Adipose tissue (tissue), 3 donors: Measurements from ENCODE around the gene SRP54. TPM values are rescaled to one million over a fixed set of nuclear protein-coding genes. Genes with fewer than 3 reads are reported as not detected.
"Not testable (repeated sequence)": the region's sequence is repeated elsewhere in the genome, so short reads cannot be mapped to it uniquely, and the experiment has no call there.

Experiments
- H3K27ac ChIP-seq: one replicate; pipeline ENCODE4 v1.5.1; 2013; ENCODE audit warnings: low read depth, low read length
- WGBS, 3 donors: extraction: QIAGEN DNeasy Blood & Tissue Kit; methylation state at CpG; one replicate each; pipeline ENCODE4 v1.1.7; 2013; 5-methylcytosine and 5-hydroxymethylcytosine counted together
- polyA plus RNA-seq, 3 donors: library from polyadenylated mRNA; stranded (reverse); fragments of 200-250 nt; gene quantifications; one replicate each; pipeline ENCODE4 v1.2.3, GENCODE V29; 2013
- donor health status: healthy with polysubstance abuse.
- donor health status: Bipolar disorder and iron deficiency.
- donor health status: healthy.

Gene SRP54
- polyA plus RNA-seq, 3 donors: 23.0 to 32.1 (median 29.5) TPM

DNA sequence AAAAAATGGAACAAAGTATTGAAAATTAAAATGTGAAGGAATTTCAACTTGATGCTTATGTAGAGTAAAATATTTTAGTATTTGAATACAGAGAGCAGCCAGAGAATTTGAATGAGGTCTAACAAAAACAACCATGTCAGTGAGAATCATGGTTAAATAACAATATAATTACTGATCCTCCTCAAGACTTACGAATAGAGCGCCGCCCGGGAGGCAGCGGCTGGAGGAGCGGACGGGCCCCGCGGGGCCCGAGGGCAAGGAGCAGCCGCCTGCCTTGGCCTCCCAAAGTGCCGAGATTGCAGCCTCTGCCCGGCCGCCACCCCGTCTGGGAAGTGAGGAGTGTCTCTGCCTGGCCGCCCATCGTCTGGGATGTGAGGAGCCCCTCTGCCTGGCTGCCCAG lies 55.5 kb downstream of the SRP54 start:
- WGBS, 3 donors: 57 to 99% (median 92%) methylated on average over 2 to 11 of the region's 17 CpGs
- H3K27ac ChIP-seq: not testable (repeated sequence)

DNA sequence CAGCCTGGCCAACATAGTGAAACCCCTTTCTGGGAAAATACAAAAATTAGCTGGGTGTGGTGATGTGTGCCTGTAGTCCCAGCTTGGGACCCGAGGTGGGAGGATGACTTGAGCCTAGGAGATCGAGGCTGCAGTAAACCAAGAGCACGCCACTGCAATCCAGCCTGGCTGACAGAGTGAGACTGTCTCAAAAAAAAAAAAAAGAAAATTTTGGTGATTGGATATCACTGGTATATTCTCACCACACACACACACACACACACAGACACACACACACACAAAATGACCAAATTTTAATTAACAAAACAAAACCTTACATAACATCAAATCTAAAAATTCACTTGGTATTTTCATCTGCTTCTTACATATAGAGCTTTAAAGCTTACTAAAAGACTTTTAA lies 59.8 kb downstream of the SRP54 start:
- 85 to 89% (median 88%) methylated on average over 3 of the region's 3 CpGs for WGBS, 3 donors

DNA sequence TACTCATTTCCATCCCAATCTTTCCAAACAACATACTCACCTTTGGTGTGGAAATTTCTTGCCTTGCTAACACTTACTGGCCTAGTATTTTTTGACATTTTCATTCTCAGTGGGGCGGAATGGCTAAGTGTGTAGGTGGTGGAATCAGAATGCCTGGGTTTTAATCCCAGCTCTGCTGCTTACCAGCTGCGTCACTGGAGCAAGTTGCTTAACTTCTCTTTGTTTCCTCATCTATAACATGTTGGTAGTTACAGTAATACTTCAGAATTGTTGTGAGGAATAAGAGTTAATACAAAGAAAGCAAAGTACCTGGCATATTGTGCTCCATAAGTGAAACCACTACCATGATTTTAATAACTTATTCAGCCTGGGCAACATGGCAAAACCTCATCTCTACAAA lies 60.3 kb downstream of the SRP54 start:
- 75 to 96% (median 88%) methylated on average over 2 of the region's 2 CpGs for WGBS, 3 donors
- no peak overlapping the region for H3K27ac ChIP-seq

More for the DNA sequence above, 59.8 kb downstream of the SRP54 start:
- H3K27ac ChIP-seq: no peak overlapping the region

DNA sequence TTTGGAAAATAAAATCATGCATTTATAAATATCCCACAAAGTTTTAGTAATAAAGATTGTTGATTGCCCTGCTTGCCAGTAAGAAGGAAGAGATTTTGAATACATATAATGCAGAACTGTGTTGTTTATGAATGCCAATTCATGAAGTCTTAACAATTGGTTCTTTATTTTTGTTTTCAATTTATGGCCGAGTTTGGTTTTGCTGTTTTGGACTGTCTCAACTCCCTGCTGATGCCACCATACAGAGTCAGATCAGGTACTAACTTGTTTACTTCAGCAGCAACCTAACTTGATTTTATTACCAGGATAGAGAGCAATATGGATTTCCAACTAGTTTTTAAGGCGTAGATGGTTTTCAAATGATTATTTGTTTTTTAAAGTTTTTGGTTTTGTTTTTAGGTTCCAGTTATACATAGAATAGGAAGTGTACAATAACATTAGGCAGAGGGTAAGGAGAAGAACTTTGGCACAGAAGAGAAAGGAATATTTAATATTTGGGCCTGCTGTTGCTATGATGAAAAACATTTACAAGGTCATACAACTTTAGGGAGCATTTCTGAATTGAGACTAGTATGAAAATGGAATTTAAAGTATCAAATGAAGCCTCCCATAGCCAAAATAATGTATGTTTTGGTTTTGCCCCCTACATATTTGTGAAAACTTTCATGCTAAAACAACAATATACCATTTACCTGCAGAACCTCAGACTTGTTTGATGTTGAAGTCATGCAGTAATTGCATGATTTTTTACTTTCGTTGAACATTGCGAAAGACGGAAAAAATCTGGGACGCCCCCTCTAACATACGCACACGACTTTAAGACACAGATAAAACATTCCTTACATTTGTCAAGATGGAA lies 62.4 kb downstream of the SRP54 start:
- peak overlapping the region; percentile 98 for H3K27ac ChIP-seq
- 16 to 28% (median 21%) methylated on average over 8 of the region's 8 CpGs for WGBS, 3 donors

DNA sequence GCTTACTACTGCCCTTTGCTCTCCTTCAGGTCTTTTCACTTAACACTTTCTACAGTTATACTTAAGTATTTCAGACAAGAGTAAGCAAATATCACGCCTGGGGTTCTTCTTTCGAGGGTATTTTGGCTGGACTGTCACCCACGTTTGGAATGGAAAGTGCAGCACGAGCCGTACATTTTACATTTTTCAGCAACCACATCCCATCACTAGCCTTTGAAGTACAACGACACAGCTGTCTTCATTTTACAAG lies 62.9 kb downstream of the SRP54 start:
- H3K27ac ChIP-seq: peak overlapping the region; percentile 98
- 0 to 1% (median 1%) methylated on average over 6 of the region's 6 CpGs for WGBS, 3 donors

DNA sequence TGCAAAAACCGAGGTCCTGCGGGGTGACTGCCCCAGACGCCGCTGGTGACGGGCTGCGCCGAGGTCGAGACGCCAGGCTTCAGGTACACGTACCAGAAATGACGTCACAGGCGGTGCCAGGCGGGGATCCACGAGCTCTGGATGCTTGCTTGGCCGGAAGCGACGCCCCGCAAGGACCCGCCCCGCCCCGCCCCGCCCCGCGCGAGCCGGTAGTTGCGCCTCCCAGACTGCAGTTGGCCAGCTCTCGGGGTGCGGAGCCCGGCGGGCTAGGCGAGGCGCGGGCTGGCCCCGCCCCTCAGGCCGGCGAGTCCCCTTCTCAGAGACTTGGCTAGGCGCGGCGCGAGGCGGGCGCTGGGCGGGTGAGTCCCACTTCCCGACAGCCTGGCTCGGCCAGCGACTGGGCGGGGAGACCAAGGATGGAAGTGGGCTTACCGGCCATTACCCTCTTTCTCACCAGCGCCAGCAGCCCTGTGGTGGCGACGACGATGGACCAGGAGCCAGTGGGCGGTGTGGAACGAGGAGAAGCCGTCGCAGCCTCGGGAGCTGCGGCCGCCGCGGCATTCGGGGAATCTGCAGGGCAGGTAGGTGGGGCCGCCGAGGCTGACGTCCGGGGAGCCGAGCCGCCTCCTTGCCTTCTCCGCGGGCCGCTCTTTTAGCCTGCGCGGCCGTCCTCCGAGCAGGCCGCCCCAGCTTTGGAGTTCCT lies 63.4 kb downstream of the SRP54 start, which contains the start of gene FAM177A1:
TSS of gene FAM177A1 (plus strand) at position 225 of the 703 bp plus-strand sequence. CDS start at position 417, 192 bp downstream.
- peak within 1 kb of the TSS; percentile 98 for H3K27ac ChIP-seq
- 0 to 1% (median 1%) methylated on average over 57 to 77 of the region's 77 CpGs for WGBS, 3 donors

DNA sequence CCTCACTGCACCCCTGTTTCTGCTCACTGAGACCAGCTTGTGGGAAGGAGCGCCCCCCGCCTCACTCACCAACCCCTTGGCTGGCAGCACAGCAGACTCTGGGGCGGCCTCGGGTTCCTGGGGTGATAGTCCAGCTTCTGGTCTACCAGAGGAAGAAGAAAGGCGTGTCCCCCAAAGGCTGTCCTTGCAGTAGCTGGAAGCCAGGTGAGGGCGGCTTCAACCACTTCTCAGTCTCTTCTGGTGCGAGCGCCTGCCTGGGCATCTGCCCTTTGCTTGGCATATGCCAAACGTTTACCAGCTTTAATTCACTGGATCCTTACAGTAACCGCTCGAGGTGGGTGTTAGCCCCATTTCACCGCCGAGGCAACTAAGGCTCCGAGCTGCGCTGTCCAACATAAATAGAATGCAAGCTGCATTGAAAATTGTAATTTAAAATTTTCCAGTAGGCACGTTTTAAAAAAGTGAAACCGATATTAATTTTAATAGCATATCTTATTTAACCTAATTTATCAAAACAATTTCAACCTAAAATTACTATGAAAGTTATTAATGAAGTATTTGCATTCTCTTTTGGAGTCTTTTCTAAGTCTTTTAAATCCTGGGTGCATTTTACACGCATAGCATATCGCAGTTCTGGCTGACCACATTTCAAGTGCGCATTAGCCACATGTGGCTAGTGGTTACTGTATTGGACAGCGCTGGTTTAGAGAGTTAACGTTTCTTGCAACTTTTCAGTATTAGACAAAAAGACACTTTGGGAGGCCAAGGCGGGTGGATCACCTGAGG lies 64.2 kb downstream of the SRP54 start:
- peak overlapping the region; percentile 84 for H3K27ac ChIP-seq
- WGBS, 3 donors: 23 to 27% (median 25%) methylated on average over 23 of the region's 23 CpGs

DNA sequence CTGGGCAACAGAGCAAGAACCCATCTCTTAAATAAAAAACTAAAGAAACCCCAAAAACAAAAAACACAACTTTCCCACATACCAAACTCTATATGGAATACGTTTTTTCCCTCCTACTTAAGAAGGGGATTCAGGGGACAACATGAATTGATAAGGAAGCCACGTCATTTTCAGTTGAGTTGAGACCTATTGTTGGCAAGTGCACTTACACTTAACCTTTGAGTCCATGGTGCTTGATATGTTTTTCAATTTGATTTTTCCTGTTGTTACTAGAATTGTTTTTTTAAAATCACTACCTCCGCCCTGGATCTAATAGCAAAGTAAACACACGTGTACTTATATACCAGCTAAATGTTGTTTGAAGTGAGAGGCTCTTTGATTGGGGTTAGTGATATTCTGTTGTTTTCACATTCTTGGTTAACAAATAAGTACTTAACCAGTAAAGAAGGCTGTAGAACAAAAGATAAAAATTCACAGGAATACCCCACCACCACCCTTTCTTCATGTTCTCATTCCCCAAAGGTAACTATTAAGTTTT lies 65.3 kb downstream of the SRP54 start:
- WGBS, 3 donors: 43 to 88% (median 76%) methylated on average over 4 of the region's 4 CpGs
- no peak overlapping the region for H3K27ac ChIP-seq

DNA sequence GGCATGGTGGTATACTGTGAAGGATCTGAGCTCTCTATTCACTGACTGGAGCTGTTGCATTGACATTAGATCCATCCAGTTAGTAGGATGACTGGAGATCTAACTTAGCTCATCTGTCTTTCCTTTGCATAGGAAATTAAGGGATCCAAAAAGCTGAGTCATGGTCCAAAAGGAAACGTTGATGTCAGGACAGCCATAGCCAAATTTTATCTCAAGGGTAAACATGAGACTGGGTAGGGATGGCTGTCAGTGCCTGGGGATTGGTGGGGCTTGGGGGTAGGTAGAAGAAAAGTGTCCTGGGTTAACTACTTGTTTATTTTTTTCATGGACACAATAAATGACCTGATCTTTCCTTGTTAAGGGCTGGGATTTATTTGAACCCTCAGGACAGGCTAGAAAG lies 67.9 kb downstream of the SRP54 start:
- no peak overlapping the region for H3K27ac ChIP-seq
- WGBS, 3 donors: 0 to 3% (median 2%) methylated on average over 1 of the region's 1 CpG

DNA sequence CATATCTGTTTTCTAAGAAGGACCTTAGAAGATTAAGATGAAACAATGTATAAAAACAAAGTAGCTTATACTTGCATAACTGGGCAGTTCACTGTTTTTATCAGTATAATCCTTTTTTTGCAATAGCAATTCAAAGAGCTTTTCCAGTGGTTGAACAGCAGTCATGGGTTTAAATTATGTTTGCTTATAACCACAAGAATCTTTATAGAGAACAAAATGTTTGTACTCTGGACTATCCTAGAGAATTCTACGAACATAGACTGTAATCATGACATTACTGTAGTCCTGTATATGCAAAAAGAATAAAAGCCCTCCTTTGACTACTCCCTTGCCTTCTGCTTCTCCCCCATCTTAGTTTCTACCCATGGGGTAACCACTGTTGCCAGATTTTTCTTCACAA lies 69.0 kb downstream of the SRP54 start:
- no peak overlapping the region for H3K27ac ChIP-seq
- WGBS, 3 donors: 87 to 97% (median 90%) methylated on average over 1 of the region's 1 CpG

DNA sequence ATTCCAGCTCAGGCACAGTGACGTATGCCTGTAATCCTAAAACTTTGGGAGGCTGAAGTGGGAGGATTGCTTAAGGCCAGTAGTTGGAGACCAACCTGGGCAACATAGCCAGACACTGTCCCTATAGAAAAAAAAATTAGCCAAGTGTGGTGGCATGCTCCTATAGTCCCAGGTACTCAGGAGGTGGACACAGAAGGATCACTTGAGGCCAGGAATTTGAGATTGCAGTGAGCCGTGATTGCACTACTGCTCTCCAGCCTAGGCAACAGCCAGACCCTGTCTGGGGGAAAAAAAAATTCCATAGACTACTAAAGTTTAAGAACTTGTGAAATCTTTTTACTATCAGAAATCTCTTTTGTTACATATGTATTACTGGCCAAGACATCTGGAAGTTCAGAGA lies 69.8 kb downstream of the SRP54 start:
- WGBS, 3 donors: 73 to 98% (median 94%) methylated on average over 2 of the region's 2 CpGs

DNA sequence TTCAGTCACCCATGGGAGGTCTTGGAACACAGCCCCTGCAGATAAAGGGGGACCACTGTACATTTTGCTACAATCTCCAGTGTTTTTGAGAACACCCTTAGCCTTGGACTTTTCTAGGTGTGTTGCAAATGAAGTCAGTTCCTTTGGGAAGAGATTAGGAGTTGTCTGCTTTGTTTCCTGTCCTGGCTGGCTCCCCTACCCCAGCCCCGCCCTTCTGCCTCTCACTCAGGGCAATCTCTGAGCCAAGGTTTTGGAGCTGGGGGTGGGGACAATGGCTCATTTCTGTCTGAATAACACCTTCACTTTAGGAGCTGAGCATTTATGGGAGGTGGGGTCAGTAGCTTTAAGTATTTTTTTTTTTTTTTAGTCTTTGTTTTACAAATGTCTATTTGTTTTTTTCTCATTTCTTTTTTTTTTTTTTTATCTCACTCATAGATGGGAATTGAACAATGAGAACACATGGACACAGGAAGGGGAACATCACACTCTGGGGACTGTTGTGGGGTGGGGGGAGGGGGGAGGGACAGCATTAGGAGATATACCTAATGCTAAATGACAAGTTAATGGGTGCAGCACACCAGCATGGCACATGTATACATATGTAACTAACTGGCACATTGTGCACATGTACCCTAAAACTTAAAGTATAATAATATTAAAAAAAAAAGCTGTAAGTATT lies 78.5 kb downstream of the SRP54 start:
- not testable (repeated sequence) for H3K27ac ChIP-seq
- 40 to 87% (median 70%) methylated on average over 1 of the region's 1 CpG for WGBS, 3 donors

More for the DNA sequence above, 69.8 kb downstream of the SRP54 start:
- H3K27ac ChIP-seq: no peak overlapping the region

DNA sequence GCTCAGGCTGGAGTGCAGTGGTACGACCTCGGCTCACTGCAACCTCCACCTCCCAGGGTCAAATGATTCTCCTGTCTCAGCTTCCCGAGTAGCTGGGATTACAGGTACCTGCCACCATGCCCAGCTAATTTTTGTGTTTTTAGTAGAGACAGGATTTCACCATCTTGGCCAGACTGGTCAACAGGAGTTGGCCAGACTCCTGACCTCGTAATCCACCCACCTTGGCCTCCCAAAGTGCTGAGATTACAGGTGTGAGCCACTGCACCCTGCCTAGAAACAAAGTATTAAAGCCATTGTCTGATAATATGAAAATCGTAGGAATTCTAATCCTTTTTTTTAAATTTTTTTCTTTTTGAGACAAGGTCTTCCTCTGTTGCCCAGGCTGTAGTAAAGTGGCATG lies 82.9 kb downstream of the SRP54 start:
- not testable (repeated sequence) for H3K27ac ChIP-seq
- 92 to 97% (median 95%) methylated on average over 5 of the region's 5 CpGs for WGBS, 3 donors

DNA sequence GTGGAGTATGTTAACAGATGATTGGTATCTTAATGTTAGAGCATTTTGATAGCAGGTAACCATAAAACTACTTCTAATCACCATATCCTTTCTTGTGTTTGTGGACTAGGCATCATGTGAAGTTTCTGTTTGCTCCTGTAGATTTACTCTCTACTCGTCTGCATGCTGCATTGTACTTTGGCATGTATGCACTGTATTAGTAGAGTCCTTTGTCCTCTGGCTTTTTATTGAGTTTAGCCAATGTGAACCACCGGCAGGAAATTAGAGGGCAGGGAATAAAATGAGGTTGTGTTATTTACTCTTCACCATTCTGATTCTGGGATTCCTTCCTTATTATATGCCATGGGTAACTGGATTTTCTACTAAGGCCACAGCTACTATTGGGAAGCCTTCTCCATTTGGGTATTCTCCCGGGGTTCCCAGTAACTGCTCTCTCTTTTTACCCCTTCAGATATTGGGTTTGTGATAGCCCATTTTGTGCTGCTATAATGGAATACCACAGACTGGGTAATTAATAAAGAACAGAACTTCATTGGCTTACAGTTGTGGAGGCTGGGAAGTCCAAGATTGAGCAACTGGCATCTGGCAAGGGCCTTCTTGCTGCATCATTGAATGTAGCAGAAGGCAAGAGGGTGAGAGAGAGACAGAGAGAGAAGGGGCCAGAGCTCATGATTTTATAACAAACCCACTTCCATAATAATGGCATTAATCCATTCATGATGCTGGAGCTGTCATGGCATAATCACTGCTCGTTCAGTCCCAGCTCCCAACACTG lies 85.6 kb downstream of the SRP54 start:
- WGBS, 3 donors: 93 to 98% (median 97%) methylated on average over 4 of the region's 4 CpGs
- H3K27ac ChIP-seq: no peak overlapping the region

DNA sequence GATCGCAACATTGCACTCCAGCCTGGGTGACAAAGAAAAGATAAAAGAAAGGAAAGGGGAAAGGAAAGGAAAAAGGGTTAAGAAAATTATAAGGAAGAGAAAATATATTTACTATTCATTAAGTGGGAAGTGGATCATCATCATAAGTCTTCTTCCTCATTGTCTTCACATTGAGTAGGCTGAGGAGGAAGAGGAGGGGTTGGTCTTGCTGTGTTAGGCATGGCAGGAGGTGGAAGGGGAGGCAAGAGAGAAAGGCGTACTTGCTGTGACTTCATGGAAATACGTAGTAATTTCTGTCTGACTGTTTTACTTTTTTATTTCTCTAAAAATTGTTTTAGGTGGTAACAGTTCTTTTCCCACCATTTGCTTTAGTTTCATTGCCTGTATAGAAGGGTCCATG lies 89.4 kb downstream of the SRP54 start:
- 93 to 99% (median 99%) methylated on average over 3 of the region's 3 CpGs for WGBS, 3 donors

DNA sequence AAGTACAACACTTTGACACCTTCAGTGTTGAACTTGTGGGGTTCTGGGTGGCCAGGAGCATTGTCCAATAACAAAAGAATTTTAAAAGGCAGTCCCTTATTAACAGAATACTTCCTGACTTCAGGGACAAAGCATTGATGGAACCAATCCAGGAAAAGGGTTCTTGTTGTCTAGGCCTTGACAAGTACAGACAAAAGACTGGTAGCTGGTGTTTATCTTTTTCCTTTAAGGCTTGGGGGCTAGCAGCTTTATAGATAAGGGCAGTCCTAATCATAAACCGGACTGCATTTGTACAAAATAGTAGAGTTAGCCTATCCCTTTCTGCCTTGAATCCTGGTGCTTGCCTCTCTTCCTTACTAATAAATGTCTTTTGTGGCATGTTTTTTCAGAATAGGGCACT lies 90.7 kb downstream of the SRP54 start:
- no peak overlapping the region for H3K27ac ChIP-seq
- WGBS, 3 donors: 75 to 89% (median 89%) methylated on average over 1 of the region's 1 CpG

More for the DNA sequence above, 89.4 kb downstream of the SRP54 start:
- no peak overlapping the region for H3K27ac ChIP-seq

DNA sequence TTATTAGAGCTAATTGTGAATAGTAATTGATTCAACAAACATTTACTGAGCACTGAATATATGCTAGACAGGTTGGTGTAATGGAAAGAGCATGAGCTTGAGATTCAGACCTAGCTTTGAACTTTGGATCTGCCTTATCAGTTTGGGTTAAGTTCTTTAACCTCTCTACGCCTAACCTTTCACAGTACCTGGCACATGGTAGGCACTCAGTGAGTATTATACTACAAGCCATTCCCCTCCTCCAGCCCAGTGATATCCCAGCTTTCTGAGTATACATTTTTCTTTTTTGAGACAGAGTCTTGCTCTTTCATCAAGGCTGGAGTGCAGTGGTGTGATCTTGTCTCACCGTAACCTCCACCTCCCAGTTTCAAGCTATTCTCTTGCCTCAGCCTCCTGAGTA lies 95.3 kb downstream of the SRP54 start:
- H3K27ac ChIP-seq: no peak overlapping the region
- 73 to 100% (median 98%) methylated on average over 2 of the region's 2 CpGs for WGBS, 3 donors
